GM03348 (cell line): ENCODE measurements around the gene CES2.
A peak's percentile ranks its signal among the peaks of the same experiment; 100 is the strongest.

ENCODE experiments used
- DNase-seq: peaks from one replicate; pipeline ENCODE4 v3.0.0; 2012; ENCODE audit warnings: low spot score

Gene CES2

GRCh38 chr16:66918803-66919568 is 16.3 kb upstream of the CES2 start, which contains the start of gene CDH16:
Gene CDH16 (minus strand): TSS chr16:66918885. CDS start chr16:66918065, 820 bp downstream.
- no peak for DNase-seq

GRCh38 chr16:66919569-66920298 is 15.6 kb upstream of the CES2 start:
- DNase-seq = no peak

DNA sequence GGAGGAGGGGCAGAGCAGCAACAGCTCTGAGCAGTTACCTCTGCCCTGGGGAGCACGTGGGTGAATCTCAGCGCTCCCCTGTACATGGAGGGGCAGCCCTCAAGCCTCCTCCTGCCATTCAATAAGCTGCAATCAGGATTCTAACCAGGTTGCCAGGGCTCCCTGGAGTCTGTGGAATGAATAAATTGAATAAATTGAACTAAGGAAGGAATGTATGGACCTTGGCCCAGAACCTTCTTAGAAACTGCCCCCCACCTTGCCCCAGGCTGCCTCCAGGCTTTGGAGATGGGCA is 15.1 kb upstream of the CES2 start:
- no peak for DNase-seq

DNA sequence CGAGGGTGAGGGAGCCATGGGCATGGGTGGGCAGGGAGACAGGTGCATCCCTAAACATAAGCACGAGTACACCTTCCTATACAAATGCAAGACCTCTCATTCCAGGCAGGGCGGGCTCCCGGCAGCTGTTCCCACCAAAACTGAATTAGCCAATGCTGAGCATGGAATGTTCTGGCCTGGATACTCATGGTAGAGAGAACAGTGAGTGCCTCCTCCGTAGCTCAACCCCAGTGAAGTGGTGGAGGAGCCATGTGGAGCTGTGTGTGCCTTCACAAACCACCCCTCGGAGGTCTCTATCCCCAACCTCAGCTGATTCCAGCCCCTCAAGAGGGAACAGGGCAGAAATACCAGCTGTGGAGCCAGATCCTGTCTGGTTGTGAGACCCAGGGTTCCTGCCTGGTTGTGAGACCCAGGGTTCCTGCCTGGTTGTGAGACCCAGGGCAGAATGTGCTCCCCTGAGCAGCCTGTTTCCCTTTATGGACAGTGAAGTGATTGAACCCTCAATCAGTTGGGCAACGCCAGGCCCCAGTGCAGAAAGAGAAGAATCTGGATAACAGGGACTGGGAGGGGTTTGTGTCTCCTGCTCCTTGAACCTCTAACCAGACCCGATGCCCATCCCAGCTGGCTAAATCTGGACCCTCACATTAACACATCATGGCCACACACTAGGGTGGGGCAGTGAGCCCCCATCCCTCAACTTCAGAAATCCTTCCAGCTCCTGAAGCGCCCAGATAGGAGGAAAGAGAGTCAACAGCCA is 14.2 kb upstream of the CES2 start:
- no peak for DNase-seq

DNA sequence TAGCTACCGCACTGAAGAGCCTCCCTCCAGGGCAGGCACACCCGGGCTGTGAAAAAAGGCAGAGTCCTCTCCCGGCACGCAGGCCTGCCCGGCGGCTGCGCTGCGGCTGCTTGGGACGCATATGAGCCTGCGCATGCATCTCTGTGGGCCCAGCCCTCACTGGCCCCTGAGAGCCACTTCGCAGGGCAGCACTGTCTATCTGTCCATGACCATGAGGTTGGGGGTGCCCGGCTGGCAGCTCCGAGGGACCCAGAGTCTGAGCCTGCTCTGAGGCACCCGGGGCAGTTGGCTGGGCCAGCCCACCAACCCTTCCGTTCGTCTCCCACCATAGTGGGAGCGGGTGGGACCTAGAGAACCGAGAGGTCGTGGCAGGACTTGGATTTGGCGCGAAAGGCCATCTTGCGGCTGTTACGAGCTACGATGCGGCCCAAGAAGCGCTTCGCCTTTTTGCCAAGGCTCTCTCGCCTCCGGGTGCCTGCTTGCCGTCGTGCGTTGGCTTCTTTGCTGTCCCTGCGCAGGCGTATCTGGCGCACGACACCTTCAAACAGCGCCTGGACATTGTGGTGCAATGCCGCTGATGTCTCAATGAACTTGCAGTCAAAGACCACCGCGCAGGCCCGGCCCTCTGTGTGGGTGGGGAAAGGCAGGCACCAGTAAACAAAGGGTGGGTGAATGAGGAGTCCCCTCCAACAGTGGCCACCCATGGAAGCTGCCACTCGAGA is 13.4 kb upstream of the CES2 start:
- DNase-seq = no peak

DNA sequence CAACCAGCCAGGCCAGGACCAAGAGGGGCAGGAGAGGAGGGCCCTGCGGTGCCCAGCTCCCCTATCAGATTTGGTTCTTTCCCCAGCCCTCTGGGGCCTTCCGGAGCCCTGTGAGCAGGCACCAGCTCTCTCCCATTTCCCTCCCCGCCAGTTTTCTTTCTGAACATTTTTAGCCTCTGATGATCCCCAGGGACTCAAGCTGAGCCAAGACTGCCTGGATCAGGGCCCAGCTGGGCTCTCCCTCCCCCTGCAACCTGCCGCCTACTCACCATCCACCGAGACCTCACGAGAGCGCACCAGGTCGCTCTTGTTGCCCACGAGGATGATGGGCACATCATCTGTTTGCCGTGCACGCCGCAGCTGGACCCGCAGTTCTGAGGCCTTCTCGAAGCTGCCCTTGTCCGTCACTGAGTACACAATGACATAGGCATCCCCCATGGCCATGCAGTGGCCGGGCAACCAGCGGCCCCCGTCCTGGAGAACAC is 12.0 kb upstream of the CES2 start:
- DNase-seq = peak; percentile 33

GRCh38 chr16:66923866-66924265 is 11.4 kb upstream of the CES2 start:
- DNase-seq = no peak

DNA sequence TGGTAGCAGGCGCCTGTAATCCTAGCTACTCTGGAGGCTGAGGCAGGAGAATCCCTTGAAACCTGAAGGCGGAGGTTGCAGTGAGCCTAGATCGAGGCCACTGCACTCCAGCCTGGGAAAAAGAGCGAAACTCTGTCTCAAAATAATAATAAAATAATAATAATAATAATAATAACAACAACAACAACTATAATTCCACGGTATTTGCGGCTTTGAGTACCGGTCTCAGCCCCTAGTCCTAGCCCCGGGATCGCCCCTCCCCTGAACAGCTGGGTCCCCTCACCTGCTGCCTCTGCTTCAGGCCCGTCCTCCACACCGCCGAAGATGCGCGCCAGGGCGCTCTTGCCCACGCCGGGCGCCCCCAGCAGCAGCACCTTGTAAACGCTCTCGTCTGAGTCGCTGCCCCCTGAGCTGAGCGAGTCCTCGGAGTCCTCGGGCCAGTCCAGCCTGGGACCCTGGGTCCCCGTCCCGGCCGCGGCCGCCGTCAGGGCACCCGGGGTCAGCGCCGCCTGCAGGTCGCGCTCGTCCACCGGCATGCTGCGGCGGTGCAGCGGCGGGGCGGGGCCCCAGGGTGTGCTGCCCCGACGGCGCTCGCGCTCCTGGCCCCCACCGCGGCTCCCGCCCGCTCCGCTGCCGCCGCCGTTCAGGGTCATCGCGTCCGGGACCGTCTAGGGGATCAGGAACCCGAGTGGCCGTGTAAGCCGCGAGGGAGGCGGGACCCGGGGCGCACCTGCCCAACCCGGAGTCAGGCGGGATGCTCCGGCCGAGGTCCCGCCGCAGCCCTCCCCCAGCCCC is 10.6 kb upstream of the CES2 start:
- peak; percentile 80 for DNase-seq

GRCh38 chr16:66925322-66925840 is 9.9 kb upstream of the CES2 start, which contains the start of gene RRAD:
Gene RRAD (minus strand): TSS chr16:66925535. CDS start chr16:66925179, 356 bp downstream.
- peak; percentile 55 for DNase-seq

DNA sequence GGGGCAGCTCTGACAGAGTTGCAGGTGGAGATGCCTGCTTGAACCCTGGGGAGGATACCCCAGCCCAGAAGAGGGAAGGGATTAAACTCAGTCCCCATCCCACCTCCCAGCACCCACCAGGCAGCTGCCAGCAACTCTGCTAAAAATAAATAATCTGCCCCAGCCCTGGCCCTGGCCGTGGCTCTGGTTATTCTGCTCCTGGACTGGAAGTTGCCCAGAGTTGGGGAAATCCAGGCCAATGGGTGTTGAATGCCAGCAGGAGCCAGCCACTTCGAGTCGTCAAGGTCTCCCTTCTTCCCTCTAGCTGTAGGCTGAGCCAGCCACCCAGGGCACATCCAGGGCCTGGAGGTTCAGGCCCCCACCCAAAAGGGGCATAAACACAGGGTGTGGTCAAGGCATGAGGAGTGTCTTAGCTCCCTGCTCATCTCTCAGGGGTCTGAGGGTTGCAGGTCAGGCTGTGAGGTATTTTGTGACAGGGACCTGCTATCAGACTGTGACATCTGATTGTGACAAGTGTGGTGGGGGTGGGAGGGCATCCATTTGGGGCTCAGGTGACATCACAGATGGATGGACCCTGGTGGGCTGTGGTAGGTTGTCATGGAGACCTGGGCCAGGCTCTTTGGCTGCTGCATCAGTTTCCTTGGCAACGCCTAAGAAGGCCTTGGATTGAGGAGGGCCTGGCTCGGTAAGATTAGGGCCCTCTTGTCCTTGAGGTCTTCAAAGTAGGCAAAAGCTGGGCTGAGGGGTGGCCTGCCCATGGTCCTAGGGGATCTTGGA is 9.0 kb upstream of the CES2 start:
- DNase-seq = no peak

GRCh38 chr16:66926961-66927436 is 8.3 kb upstream of the CES2 start:
- peak; percentile 86 for DNase-seq

- no peak for DNase-seq
Observed at GRCh38 chr16:66927918-66928649, 7.2 kb upstream of the CES2 start.

DNA sequence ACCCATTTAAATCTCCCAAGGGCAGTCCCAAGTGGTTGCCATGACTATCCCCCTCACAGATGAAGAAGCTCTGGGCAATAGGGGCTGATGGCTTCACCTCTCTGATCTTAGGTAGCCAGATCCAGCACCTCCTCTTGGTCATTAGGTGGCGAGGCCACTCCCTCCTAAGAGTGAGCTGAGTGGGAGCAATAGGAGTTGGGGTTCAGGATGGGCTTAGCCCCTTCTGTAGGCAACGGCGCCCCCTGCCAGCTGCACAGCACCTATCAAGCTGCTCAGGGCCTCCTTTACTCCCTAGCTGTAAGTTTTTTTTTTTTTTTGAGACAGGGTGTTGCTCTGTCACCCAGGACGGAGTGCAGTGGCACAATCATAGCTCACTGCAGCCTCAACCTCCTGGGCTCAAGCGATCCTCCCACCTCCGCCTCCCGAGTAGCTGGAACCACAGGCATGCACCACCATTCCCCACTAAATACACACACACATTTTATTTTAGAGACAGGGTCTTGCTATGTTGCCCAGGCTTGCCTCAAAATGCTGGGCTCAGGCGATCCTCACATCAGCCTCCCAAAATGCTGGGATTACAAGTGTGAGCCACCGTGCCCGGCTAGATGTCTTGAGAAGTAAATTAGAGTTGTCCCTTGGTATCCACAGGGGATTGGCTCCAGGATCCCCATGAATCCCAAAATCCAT is 6.5 kb upstream of the CES2 start:
- no peak for DNase-seq

DNA sequence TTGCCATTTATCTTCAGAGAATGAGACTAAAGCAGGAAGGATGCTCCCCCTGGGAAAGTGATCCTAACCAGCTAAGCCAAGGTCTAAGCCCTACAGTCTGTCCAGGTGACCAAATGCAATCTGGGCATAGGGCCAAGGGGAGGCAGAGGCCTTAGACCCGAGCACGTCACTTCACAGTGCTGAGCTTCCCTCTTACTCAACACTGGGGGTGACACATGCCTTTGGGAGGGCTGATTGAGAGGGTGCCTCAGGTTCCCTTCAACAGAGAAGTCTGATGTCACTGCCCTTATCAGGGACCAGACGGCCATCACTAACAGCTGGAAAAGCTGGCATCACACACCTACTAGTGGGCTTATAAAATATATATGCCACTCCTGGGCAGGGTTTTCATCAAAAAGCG is 5.1 kb upstream of the CES2 start:
- no peak for DNase-seq

DNA sequence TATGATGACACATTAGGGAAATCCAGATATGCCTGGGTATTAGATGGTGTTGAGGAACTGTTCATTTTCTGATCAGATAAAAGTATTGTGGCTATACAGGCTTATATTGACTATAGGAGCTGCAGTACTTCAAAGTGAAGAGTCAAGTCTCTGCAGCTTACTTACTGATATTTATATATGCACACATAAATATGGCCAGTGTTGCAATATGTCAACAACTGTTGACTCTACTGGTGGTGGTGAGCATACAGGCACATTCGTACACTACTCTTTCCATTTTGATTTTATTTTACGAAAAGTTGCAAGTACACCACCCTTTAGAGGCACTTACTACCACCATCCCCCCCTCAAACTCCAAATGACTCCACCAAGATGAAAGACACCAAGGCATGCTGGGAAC is 3.7 kb upstream of the CES2 start:
- no peak for DNase-seq

DNA sequence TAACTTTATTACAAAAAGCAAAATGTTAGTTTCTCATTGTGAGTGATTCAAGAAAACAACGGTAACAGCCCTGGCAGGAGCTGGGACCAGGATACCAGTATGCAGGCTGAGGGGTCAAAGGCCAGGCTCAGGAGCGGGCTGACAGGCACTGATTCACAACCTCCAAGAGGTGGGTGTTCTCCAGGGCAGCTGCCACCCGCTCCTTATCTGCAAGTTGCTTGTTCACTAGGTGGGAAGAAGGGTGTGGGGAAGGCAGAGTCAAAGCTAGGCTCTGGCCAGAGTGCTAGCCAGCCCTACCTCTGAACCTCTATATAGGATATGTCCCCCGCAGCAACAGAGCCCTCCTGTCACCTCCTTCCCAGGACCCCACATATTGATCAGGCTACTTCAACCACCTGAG is 3.2 kb upstream of the CES2 start:
- DNase-seq = no peak

- DNase-seq = no peak
Observed at GRCh38 chr16:66933776-66934137, 1.6 kb upstream of the CES2 start.

GRCh38 chr16:66934138-66934838 is 1.0 kb upstream of the CES2 start, which contains the start of gene CIAO2B:
Gene CIAO2B (minus strand): TSS chr16:66934402. CDS start chr16:66934364, 38 bp downstream.
- peak; percentile 94 for DNase-seq
